Lung (tissue), 12 donors: ENCODE data around the gene POLR2I. TPM values are rescaled to one million over a fixed set of nuclear protein-coding genes. Genes with fewer than 3 reads are reported as not detected.
"Not testable (repeated sequence)": the region's sequence is repeated elsewhere in the genome, so short reads cannot be mapped to it uniquely, and the experiment has no call there.

ENCODE experiments used
- ATAC-seq: fragments of 200-7000 bp; cut with Tn5 transposase; one replicate; pipeline ENCODE4 v1.9.1; 2020; ENCODE audit warnings: moderate number of reproducible peaks; ENCODE audit not compliant: insufficient read depth, low FRiP score
- DNase-seq, 3 donors: peaks; one replicate each; pipeline ENCODE4 v3.0.0-alpha.2; 2013 to 2017
- H3K27ac ChIP-seq, 2 donors: one replicate each; pipeline ENCODE4 v1.5.1; 2013; ENCODE audit warnings: mild to moderate bottlenecking in 2 of 2, moderate library complexity in 2 of 2, control low read depth in 1 of 2, inconsistent platforms in 1 of 2, low read depth in 1 of 2, low read length in 1 of 2
- H3K27me3 ChIP-seq, 3 donors: one replicate each; pipeline ENCODE4 v1.5.1; 2013; ENCODE audit warnings: low read length in 2 of 3; ENCODE audit not compliant: control insufficient read depth in 3 of 3, insufficient read depth in 3 of 3
- H3K36me3 ChIP-seq, 4 donors: one replicate each; pipeline ENCODE4 v1.5.1; 2013; ENCODE audit warnings: low read length in 4 of 4, mild to moderate bottlenecking in 1 of 4, moderate library complexity in 1 of 4; ENCODE audit not compliant: control insufficient read depth in 4 of 4, insufficient read depth in 4 of 4
- H3K4me1 ChIP-seq, 5 donors: one replicate each; pipeline ENCODE4 v1.5.1; 2013; ENCODE audit warnings: low read length in 5 of 5, mild to moderate bottlenecking in 2 of 5, moderate library complexity in 1 of 5; ENCODE audit not compliant: control insufficient read depth in 5 of 5, insufficient read depth in 5 of 5
- H3K4me3 ChIP-seq: one replicate; pipeline ENCODE4 v1.5.1; 2013; ENCODE audit warnings: mild to moderate bottlenecking, control low read depth, moderate library complexity
- H3K9ac ChIP-seq, 2 donors: one replicate each; pipeline ENCODE4 v1.5.1; 2013; ENCODE audit warnings: low read length in 2 of 2, control low read depth in 1 of 2; ENCODE audit not compliant: insufficient read depth in 1 of 2
- H3K9me3 ChIP-seq, 4 donors: one replicate each; pipeline ENCODE4 v1.5.1; 2013; ENCODE audit warnings: low read length in 3 of 4, mild to moderate bottlenecking in 1 of 4, moderate library complexity in 1 of 4; ENCODE audit not compliant: control insufficient read depth in 4 of 4, insufficient read depth in 3 of 4
- WGBS, 2 donors: extraction: QIAGEN DNeasy Blood & Tissue Kit; methylation state at CpG; one replicate each; pipeline ENCODE4 v1.1.7; 2013; 5-methylcytosine and 5-hydroxymethylcytosine counted together
- polyA plus RNA-seq, 2 donors: library from polyadenylated mRNA; stranded (reverse); fragments of 200-250 nt; gene quantifications; one replicate each; pipeline ENCODE4 v1.2.1, GENCODE V29; 2013
- total RNA-seq, 2 donors: library from RNA; depleted of rRNA in 1 of 2; stranded (reverse); fragments of >200 nt in 1 of 2; gene quantifications; one replicate each; pipeline ENCODE4 v1.2.1, GENCODE V29; 2014 to 2021
- TF ChIP-seq, protein P1 (sequence below): IDR thresholded peaks from 2 replicates; pipeline ENCODE4 v1.5.1; 2012; ENCODE audit warnings: mild to moderate bottlenecking; ENCODE audit errors: control extremely low read depth, extremely low read depth
- donor health status: control.
- donor health status: control.
- donor health status: Bipolar disorder and iron deficiency.
- donor health status: healthy.
- donor health status: DM: yes; HTN: yes; CAD: no.

The POLR2I gene
- total and polyA plus RNA-seq, 4 donors = 65.1 to 101 (median 89.9) TPM

GRCh38 chr19:36073121-36073876 lies 41.4 kb downstream of the POLR2I start:
- H3K9ac ChIP-seq = no peak overlapping the region
- ATAC-seq (no peak), DNase-seq (no peak)
- no peaks in the 10 kb centered on the region for H3K4me1 ChIP-seq
- H3K9me3 ChIP-seq = no peaks in the 10 kb centered on the region
- TF ChIP-seq, protein P1, sequence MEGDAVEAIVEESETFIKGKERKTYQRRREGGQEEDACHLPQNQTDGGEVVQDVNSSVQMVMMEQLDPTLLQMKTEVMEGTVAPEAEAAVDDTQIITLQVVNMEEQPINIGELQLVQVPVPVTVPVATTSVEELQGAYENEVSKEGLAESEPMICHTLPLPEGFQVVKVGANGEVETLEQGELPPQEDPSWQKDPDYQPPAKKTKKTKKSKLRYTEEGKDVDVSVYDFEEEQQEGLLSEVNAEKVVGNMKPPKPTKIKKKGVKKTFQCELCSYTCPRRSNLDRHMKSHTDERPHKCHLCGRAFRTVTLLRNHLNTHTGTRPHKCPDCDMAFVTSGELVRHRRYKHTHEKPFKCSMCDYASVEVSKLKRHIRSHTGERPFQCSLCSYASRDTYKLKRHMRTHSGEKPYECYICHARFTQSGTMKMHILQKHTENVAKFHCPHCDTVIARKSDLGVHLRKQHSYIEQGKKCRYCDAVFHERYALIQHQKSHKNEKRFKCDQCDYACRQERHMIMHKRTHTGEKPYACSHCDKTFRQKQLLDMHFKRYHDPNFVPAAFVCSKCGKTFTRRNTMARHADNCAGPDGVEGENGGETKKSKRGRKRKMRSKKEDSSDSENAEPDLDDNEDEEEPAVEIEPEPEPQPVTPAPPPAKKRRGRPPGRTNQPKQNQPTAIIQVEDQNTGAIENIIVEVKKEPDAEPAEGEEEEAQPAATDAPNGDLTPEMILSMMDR = no peak
- H3K27ac ChIP-seq = no peak overlapping the region
- H3K4me3 ChIP-seq = no peak overlapping the region
- 83 to 89% methylated on average over 10 of the region's 10 CpGs for WGBS, 2 donors
- H3K36me3 ChIP-seq = peaks cover 0 to 6% (median 1%) of the 10 kb centered on the region in 4 donors
- no peaks in the 10 kb centered on the region for H3K27me3 ChIP-seq

- ATAC-seq (no peak), DNase-seq (no peak)
- Histone ChIP-seq H3K4me3 (no peak overlapping the region), H3K27ac (no peak overlapping the region), H3K9ac (no peak overlapping the region), H3K27me3 (no peaks in the 10 kb centered on the region), H3K9me3 (peaks cover 0 to 2% (median 0%) of the 10 kb centered on the region in 4 donors), H3K4me1 (peaks cover 0 to 1% (median 0%) of the 10 kb centered on the region in 5 donors), H3K36me3 (peaks cover 0 to 6% (median 2%) of the 10 kb centered on the region in 4 donors)
- TF ChIP-seq, protein P1 = no peak
- WGBS, 2 donors = 90 to 91% methylated on average over 8 of the region's 8 CpGs
Observed at GRCh38 chr19:36072081-36072480, 42.6 kb downstream of the POLR2I start.

DNA sequence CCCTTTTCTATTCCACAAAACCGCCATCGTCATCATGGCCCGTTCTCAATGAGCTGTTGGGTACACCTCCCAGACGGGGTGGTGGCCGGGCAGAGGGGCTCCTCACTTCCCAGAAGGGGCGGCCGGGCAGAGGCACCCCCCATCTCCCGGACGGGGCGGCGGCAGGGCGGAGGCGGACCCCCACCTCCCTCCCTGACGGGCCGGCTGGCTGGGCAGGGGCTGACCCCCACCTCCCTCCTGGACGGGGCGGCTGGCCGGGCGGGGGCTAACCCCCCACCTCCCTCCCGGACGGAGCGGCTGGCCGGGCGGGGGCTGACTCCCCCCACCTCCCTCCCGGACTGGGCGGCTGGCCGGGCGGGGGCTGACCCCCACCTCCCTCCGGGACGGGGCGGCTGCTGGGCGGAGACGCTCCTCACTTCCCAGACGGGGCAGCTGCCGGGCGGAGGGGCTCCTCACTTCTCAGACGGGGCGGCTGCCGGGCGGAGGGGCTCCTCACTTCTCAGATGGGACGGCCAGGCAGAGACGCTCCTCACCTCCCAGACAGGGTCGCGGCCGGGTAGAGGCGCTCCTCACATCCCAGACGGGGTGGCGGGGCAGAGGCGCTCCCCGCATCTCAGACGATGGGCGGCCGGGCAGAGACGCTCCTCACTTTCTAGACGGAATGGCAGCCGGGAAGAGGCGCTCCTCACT lies 45.7 kb downstream of the POLR2I start:
- DNase-seq, H3K27ac ChIP-seq: not testable (repeated sequence)

DNA sequence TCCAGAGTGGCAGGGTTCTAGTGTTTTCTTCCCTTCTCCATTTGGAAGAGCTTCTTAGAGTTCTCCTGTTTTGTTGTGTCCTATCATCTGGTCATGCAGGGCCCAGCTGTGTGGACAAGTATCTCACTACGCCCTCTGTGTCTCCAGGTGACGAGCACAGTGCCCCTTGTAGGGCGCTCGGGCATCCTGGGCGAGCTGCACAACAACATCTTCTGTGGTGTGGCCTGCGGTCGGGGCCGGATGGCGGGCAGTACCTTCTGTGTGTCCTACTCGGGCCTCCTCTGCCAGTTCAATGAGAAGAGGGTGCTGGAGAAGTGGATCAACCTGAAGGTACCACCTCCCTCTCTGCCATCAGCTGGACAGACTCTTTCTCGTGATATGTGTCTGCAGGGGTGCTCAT lies 47.0 kb downstream of the POLR2I start:
- no peak for ATAC-seq
- Histone ChIP-seq H3K27ac (no peak overlapping the region), H3K4me3 (no peak overlapping the region), H3K4me1 (peaks cover 0 to 1% (median 0%) of the 10 kb centered on the region in 5 donors), H3K9ac (no peak overlapping the region), H3K9me3 (peaks cover 0 to 2% (median 0%) of the 10 kb centered on the region in 4 donors), H3K36me3 (peaks cover 0 to 2% (median 0%) of the 10 kb centered on the region in 4 donors), H3K27me3 (no peaks in the 10 kb centered on the region)
- DNase-seq = no peak
- WGBS, 2 donors = 94% methylated on average over 11 of the region's 11 CpGs
- TF ChIP-seq, protein P1 = no peak

More for the DNA sequence above, 45.7 kb downstream of the POLR2I start:
- H3K4me1 ChIP-seq, H3K9me3 ChIP-seq, H3K4me3 ChIP-seq, ATAC-seq, H3K27me3 ChIP-seq, H3K36me3 ChIP-seq, H3K9ac ChIP-seq: not testable (repeated sequence)
- 97 to 98% methylated on average over 29 to 54 of the region's 57 CpGs for WGBS, 2 donors
